Measurements from ENCODE around the gene WNT11.

The WNT11 gene

GRCh38 chr11:76238551-76238950 is 32.2 kb upstream of the WNT11 start:
- no peak for DNase-seq (ENCODE audit: low spot score)

GRCh38 chr11:76237914-76238313 is 31.6 kb upstream of the WNT11 start:
- DNase-seq (ENCODE audit: low spot score): peak; percentile 48

GRCh38 chr11:76237000-76237649 is 30.8 kb upstream of the WNT11 start:
- DNase-seq (ENCODE audit: low spot score): no peak

GRCh38 chr11:76236092-76236999 is 30.0 kb upstream of the WNT11 start:
- DNase-seq (ENCODE audit: low spot score): peak; percentile 59

GRCh38 chr11:76235233-76236091 is 29.2 kb upstream of the WNT11 start:
- peak; percentile 94 for DNase-seq (ENCODE audit: low spot score)

GRCh38 chr11:76234416-76235232 is 28.3 kb upstream of the WNT11 start:
- DNase-seq (ENCODE audit: low spot score): peak; percentile 48

GRCh38 chr11:76234021-76234415 is 27.7 kb upstream of the WNT11 start:
- no peak for DNase-seq (ENCODE audit: low spot score)

GRCh38 chr11:76233196-76233921 is 27.1 kb upstream of the WNT11 start:
- no peak for DNase-seq (ENCODE audit: low spot score)

GRCh38 chr11:76232026-76232665 is 25.8 kb upstream of the WNT11 start:
- DNase-seq (ENCODE audit: low spot score): no peak

- no peak for DNase-seq (ENCODE audit: low spot score)
These were observed 24.9 kb upstream of the WNT11 start for GRCh38 chr11:76231121-76231738.

GRCh38 chr11:76230392-76230791 is 24.1 kb upstream of the WNT11 start:
- DNase-seq (ENCODE audit: low spot score): peak; percentile 50

GRCh38 chr11:76229690-76230240 is 23.5 kb upstream of the WNT11 start:
- no peak for DNase-seq (ENCODE audit: low spot score)

GRCh38 chr11:76228875-76229149 is 22.5 kb upstream of the WNT11 start:
- DNase-seq (ENCODE audit: low spot score): peak; percentile 62

- no peak for DNase-seq (ENCODE audit: low spot score)
These were observed 22.0 kb upstream of the WNT11 start for GRCh38 chr11:76228071-76228874.

- DNase-seq (ENCODE audit: low spot score): no peak
These were observed 20.3 kb upstream of the WNT11 start for GRCh38 chr11:76226626-76227025.

GRCh38 chr11:76225122-76225611 is 18.9 kb upstream of the WNT11 start:
- no peak for DNase-seq (ENCODE audit: low spot score)

- DNase-seq (ENCODE audit: low spot score): no peak
These were observed 18.3 kb upstream of the WNT11 start for GRCh38 chr11:76224461-76225121.

GRCh38 chr11:76221365-76221764 is 15.1 kb upstream of the WNT11 start:
- no peak for DNase-seq (ENCODE audit: low spot score)
